ENCODE results near the gene ROCK2.

GRCh38 chr2:11309706-11310105 is 34.7 kb downstream of the ROCK2 start:
- no peak for TF ChIP-seq CTCF (IDR thresholded peaks at IDR 0.05; ENCODE audit: insufficient read depth, low read depth, low read length)
- TF ChIP-seq EZH2 (IDR thresholded peaks at IDR 0.05; ENCODE audit: insufficient read depth, low read length): no peak
